ENCODE measurements around the gene MBNL2.

MBNL2 gene

DNA sequence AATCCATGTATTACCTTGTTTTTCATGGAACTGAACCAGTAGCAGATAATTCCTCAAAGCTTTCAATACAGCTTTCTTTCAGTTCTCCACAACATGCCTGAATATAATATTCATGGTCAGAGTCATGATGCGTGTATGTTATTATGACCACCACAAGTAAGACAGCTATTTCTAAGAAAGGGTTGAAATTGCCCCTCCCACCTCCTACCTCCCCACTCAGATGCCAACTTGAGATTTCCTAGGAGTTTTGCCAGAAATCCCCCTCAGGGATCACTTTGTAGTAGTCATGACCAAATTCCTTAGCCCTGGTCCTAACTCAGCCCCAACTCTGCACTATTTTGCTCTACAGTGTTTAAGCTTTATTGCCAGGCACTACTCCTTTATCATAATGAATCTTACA, 141.9 kb downstream of the MBNL2 start:
- FAIRE-seq = no peak
- DNase-seq (ENCODE audit: insufficient read length, low spot score) = no peak

GRCh38 chr13:97364827-97365226, 142.7 kb downstream of the MBNL2 start:
- FAIRE-seq (no peak), DNase-seq (ENCODE audit: insufficient read length, low spot score) (no peak)

- DNase-seq (ENCODE audit: insufficient read length, low spot score) (no peak), FAIRE-seq (no peak)
Measured at GRCh38 chr13:97366172-97366688, 144.1 kb downstream of the MBNL2 start.

DNA sequence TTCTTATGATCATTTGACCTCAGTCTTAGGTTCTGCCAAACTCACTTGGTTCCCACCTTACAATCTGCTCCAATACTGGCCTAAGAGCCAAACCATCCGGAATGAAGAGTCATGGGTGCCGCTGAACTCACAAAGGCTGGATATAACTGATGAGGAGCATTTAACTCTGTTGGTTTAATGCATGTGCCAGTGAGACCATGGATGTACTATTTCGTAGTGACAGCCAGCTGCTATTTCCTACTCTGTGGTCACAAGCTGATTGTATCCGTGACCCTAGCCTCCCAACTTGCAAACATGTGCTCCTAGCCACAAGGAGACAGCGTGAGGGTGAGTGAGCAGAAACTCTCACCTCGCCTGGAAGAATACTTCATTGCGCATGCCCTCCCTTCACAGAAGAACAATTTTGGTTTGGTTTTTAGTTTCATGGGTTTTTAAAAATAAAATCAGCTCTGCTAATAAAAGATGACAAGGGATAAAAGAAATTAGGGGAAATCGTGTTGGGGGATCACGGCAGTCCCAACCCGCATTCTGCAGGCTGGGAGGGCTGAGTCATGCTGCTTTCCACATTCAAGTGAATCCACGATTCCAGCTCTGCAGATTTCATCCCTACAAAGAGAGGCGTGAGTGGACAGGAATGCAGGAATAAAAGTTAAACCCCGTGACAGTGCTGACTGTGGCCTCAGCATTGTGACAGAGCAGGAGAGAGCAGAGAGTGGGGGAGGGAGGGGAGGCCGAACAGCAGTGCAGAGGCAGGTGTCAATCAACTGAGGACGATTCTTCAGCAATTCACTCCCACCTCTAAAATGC, 145.1 kb downstream of the MBNL2 start:
- no peak for DNase-seq (ENCODE audit: insufficient read length, low spot score)
- FAIRE-seq = no peak

DNA sequence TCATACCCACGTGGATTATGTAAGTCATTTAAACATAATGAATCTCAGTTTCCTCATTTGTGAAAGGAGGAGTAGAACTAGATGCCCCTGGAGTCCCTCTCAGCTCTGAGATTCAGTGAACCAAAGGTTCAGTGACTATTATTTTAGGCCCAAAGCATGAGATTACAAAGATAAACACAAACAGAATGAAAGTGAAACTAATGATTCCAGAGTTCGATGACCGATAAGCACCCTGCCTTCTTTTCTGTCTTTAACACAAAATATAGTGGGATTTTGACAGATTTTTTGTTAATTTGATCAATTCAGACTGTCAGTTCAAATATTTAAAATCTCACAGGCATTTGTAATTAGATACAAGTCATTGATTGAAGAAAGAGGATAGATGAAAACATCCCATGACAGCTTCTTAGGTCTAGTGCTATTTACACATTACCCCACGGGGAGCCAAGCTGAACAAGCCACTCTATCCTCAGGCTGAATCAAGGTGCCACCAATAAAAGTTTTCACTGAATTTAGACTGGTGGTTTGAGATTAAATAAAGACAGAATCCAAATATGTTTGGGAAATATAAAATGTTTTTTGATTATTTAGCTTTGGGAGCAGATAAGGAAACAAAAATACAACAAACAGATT, 147.2 kb downstream of the MBNL2 start:
- FAIRE-seq (no peak), DNase-seq (ENCODE audit: insufficient read length, low spot score) (no peak)

DNA sequence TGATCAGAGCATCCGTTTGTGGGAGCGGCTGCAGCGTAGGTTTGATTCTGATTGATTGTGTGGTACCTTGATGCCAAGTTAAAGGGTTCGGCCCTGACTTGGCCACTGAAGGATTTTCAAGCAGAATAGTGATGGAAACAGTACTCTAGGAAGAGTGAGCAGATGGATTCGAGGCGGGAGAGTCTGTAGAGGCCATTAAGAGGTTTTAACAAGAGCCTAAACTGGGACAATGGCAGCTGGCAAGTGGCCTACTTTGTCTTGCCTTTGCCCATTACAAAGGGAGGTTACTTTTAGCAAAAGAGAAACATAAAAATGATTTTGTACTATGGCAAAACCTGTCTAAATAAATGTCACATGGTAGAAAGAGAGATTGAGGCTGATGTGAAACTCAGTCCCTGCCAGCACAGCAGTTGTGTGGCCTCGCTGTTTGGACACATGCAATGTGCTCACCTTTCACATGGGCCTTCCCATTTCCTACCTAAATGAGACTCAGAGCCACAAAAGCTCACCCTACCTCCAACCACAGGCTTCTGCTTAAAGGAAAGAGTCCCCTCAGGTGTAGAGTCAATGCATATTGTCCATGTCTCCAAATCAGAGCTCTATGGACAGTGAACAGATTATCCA, 149.5 kb downstream of the MBNL2 start:
- no peak for FAIRE-seq
- no peak for DNase-seq (ENCODE audit: insufficient read length, low spot score)

GRCh38 chr13:97372936-97373335, 150.8 kb downstream of the MBNL2 start:
- FAIRE-seq = no peak
- DNase-seq (ENCODE audit: insufficient read length, low spot score) = no peak

DNA sequence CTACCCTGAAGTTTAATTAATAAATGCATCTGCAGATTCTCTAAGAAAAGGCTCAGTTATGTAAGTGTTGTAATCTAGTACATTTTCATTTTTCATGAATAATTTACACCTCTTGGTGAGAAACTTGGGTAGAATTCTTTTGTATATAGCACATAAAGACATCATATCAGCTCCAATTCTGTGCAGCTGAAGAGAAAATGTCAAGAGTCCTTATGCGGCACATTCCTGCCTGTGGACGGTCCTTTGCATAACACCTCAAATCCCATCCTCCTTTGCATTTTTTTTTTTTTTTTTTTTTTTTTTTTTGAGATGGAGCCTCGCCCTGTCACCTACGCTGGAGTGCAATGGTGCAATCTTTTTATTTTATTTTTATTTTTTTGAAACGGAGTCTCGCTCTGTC, 151.7 kb downstream of the MBNL2 start:
- no peak for FAIRE-seq
- no peak for DNase-seq (ENCODE audit: insufficient read length, low spot score)

DNA sequence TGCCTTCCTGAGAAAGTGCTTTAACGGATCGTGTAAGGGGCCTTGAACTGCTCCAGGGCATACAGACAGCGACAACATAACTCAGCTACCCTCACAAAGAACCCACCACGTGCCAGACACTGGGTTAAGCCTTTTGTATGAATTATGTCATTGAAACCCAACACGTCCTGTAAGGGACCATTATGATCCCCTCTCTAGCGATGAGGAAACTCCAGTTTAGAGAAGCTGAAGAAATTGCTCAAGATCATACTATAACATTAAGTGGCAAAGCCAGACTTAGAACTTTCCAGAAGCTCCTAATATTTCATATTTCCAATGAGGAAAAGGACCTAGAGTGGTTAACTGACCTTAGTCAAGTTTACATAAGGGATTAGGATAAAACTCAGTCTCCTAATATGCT, 154.8 kb downstream of the MBNL2 start:
- DNase-seq (ENCODE audit: insufficient read length, low spot score) (no peak), FAIRE-seq (no peak)

DNA sequence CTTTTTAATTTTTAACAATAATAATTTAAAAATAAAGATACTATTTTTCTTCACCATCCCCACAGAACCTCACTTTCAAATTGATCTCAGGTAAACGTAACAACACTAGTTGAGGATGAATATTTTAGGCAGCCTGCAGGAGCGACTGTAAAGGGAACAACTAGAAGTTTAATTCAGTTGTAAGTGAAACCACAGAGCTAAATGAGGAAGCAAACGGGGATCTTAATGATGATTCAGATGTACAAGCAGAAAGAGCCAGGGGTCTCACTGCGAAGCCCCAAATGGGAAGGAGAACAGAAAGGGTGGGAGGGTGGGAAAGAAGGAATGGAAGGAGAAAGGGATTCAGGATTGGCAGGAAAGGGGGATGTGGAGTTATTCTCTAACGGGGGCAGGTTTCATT, 157.3 kb downstream of the MBNL2 start:
- FAIRE-seq (no peak), DNase-seq (ENCODE audit: insufficient read length, low spot score) (no peak)

DNA sequence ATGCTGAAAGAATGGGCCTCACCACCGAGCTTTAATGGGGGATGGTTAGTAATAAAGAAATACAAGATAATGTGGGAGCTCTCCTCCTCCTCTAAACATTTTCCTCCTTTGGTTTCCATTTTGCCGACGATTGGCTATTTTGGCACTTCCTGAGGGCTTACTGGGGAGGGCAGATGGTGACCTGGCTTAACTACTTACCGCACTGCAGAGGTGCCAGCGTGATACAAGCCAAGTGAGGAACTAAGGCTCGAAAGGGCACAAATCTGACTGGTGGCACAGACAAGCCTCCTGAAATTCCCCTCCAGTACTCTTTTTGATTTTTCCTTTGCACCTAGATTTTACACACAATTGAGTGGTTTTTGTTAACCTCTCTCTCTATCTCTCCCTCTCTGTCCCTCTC, 158.6 kb downstream of the MBNL2 start:
- no peak for FAIRE-seq
- DNase-seq (ENCODE audit: insufficient read length, low spot score) = no peak

DNA sequence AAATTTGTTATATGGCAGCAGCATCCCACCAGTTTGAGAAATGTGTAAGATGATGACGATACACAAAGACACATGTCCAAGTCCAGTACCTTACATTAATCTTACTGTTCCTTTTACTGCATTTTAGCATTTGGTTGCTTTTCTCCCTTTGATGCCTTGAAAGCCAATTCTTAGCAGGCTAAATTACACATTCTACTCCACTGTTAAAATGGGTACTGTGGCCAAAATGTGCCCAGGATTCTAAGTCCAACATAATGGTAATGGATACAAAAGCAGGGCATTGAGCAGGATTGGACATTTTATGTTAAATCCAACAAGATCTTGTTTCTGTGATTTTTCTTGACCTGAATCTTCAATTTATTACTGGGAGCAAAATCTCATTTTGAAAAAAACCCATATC, 159.1 kb downstream of the MBNL2 start:
- DNase-seq (ENCODE audit: insufficient read length, low spot score) (no peak), FAIRE-seq (no peak)

DNA sequence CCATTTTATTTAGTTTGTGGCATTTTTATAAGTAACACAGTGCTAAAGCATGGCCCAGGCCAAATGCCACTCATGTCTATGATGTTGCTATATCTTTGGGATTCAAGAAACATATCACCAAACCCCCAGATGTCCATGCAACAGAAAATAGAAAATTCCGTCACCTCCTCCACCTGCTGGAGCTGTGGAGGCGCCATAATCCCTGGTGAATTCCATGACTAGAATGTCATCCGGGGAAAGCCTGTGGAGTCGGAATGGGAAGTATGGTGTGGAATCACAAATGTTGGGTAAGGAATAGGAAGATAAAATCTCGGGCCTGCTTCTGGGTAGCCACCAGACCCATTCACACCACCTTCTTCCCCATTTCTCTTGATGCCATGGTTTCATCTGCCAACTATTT, 160.1 kb downstream of the MBNL2 start:
- no peak for DNase-seq (ENCODE audit: insufficient read length, low spot score)
- no peak for FAIRE-seq

DNA sequence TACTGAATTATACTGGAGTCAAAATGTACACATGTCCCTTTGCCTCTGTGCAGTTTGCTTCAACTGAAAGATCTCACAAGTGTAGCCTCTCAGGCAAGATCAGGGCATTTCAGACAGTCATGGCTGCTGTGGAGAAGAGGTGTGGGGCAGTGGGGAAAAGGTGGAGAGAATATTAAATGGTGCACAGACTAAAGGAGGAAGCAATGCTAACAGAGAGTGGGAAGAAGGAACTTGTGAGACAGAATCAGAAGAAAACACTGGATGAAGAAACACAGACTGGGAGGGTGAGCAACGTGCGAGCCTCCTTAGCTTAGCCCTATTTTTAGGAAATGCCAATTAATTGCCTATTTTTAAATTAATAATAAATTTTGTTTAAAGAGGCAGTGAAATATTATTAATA, 162.2 kb downstream of the MBNL2 start:
- FAIRE-seq (no peak), DNase-seq (ENCODE audit: insufficient read length, low spot score) (no peak)

DNA sequence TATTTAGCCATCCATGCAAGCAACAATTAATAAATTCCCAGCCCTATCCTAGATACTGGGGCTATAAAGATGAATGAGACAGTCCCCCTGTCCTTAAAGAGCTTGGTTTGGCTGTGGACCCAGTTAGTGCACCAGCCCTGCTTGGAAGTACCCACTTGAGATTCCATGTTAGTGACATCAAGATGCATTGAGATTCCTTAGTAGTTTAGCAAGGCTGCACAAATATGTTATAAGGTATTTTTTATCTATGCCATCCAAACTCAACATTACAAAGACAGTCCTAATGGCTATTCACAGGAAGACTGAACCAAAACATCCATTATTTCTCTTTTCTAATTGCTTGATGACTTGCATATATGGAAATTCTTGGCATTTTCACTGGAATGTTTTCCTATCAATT, 163.0 kb downstream of the MBNL2 start:
- no peak for FAIRE-seq
- no peak for DNase-seq (ENCODE audit: insufficient read length, low spot score)

DNA sequence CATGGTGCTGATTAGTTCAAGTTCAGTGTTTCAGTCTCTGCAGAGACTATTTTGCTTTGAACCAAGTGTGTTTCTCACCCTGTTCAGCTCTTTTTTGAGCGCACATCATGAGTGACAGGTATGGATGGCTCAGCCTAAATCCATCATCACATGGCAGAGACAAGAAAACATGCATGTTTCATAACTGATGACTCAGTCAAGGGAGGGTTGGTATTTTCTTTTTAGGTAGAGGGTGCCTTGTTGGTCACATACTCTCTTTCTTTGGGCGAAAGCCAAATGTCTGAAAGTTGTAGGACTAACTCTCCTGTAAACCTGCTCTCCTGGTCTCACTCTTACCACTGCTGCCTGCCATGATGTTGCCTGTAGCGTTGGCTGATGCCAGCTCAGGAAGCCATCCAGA, 163.7 kb downstream of the MBNL2 start:
- no peak for FAIRE-seq
- DNase-seq (ENCODE audit: insufficient read length, low spot score) = no peak

DNA sequence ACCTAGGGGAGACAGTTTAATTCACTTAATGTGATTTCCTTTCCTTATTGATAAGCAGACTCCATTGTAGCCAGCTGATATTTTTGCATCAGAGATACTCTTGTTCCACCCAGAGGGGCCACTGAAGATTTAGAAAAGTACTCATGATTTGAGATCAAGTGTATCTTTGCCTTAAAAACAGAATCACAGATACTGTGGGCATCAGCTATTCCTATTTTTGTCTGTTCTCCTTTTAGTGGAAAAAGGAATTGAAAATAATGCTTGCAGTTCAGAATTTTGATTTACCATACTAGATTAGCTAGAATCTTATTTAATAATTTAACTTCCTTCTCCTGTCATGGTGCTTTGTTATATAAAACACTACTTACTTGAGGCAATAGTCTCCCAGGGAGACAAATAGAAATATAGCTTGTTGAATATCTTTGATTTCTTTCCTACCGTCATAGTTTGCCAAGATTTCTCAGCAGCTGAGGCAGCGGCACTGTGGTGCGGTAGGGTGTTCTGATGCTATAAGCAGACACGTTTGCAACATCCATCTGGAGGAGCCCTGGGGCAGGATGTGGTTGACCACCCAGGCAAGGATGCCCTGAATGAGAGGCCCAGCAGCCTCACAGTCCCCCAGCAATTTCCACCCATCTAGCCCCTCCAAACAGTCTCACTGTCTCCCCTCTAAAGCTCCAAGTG, 164.8 kb downstream of the MBNL2 start:
- no peak for FAIRE-seq

DNA sequence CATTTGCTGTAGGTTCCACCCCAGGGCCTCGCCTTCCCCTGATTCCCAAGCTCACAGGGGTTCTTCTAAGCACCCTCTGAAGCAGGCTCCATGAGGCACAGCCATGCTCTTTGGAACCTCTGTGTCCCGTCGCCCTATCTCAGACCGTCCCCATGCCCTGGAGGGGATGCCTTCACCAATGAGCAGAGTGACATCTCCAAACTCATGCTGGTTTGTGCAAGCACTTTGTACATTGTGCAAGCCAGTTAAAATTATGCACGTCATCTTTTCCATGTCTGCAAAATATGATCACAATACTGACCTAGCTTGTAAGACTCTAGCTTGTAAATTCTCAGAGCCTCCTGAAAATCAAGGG, 165.3 kb downstream of the MBNL2 start:
- FAIRE-seq (no peak), DNase-seq (ENCODE audit: insufficient read length, low spot score) (no peak)

More for the DNA sequence above, 164.8 kb downstream of the MBNL2 start:
- DNase-seq (ENCODE audit: insufficient read length, low spot score) = no peak

GRCh38 chr13:97387890-97388289, 165.8 kb downstream of the MBNL2 start:
- FAIRE-seq = no peak
- DNase-seq (ENCODE audit: insufficient read length, low spot score) = no peak

DNA sequence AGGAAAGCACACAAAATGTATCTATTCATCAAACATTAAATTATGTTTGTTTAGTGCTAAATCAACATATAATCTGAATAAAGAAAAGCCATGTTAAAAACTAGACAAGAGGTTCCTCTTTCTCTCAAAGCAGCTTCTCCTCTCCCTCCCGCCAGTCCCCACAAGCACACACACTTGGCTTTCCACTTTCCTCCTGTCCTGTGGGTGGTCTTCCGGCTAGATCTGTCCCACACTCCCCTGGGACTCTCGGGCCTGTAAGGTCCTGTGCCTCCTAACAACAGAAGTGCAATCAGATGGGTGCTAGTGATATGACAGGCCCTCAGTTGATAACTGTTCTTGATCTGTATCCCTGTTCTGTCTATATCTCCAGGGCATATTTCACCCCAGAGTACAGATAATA, 166.2 kb downstream of the MBNL2 start:
- DNase-seq (ENCODE audit: insufficient read length, low spot score) (no peak), FAIRE-seq (no peak)

DNA sequence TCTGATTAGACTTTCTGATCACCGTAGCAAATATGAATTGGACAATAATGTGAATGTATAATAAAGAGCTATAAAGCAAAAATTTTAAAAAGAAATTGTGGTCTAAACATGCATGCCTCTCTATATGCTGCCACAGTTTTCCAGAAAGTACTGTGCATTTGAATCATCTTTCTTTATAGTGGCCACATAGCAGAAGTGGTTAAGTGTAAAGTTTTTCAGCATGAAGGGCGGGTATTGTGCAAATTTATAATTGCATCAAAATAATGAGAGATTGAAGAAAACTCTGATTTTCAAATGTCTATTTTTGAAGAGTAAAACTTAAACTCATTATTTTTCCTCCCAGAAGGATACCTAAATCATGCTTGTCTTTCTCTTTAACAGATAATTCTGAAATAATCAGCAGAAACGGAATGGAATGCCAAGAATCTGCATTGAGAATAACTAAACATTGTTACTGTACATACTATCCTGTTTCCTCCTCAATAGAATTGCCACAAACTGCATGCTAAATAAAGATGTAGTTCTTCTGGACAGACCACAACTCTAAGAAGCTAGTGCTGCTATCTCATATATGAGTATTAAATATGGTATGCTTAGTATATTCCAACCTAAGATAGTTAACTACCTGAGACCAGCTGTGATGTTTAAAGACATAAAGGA, 168.9 kb downstream of the MBNL2 start:
- FAIRE-seq (no peak), DNase-seq (ENCODE audit: insufficient read length, low spot score) (no peak)
